Stimulated activated naive CD8-positive, alpha-beta T cell treated with anti-CD3 and anti-CD28 coated beads, Interleukin-15, Interleukin-2, amounts not matched to agents 100 U/mL and 50 U/mL, for 24 hours (primary cell): Measurements from ENCODE around the gene XBP1.
A peak's percentile ranks its signal among the peaks of the same experiment; 100 is the strongest.
"Not testable (repeated sequence)": the region's sequence is repeated elsewhere in the genome, so short reads cannot be mapped to it uniquely, and the experiment has no call there.

Experiments used
- ATAC-seq: fragments of 150-1000 bp; cut with Tn5 transposase; one replicate; pipeline ENCODE4 v1.10.0; 2021
- DNase-seq: peaks from one replicate; pipeline ENCODE4 v3.0.0; 2021

The XBP1 gene

DNA sequence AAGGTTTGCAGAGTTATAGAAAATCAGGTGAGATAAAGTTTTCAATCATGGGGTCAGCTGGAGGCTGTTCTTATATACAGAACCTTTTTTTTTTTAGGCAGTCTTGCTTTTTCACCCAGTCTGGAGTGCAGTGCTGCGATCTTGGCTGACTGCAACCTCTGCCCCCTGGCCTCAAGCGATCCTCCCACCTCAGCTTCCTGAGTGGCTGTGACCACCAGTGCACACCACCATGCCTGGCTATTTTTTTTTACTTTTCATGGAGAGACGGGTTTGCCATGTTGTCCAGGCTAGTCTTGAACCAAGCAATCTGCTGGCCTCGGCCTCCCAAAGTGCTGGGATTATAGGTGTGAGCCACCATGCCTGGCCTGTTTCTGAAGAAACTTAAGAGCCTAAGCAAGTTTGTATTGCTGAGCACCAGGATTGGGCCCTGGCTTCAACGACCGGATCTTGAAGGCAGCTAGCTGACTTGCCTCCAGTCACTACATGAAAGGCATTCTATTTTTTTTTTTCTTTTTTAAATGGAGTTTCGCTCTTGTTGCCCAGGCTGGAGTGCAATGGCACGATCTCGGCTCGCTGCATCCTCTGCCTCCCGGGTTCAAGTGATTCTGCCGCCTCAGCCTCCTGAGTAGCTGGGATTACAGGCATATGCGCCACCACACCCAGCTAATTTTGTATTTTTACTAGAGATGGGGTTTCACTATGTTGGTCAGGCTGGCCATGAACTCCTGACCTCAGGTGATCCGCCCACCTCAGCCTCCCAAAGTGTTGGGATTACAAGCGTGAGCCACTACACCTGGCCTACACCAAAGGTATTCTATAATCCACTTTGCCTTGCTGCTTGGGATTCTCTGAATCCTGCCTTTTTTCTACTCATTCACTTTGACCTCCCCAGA lies 7.6 kb downstream of the XBP1 start:
- no peak for DNase-seq
- ATAC-seq: no peak

- peak; percentile 33 for ATAC-seq
These were observed 8.4 kb downstream of the XBP1 start for GRCh38 chr22:28791841-28792490.

DNA sequence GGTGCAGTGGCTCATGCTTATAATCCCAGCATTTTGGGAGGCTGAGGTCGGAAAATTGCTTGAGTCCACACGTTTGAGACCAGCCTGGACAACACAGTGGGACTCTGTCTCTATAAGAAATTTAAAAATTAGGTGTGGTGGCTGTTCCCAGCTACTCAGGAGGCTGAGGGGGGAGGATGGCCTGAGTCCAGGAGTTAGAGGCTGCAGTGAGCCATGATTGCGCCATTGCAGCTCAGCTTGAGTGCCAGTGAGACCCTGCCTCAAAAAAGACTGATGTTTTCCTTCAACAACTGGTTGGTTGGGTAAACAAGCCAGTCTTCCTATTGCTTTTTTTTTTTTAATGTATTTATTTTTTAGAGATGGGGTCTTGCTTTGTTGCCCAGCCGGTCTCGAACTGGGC lies 9.2 kb downstream of the XBP1 start:
- DNase-seq: no peak
- no peak for ATAC-seq

More at GRCh38 chr22:28791841-28792490, 8.4 kb downstream of the XBP1 start:
- DNase-seq: no peak

GRCh38 chr22:28788601-28789000 lies 11.8 kb downstream of the XBP1 start:
- no peak for ATAC-seq

DNA sequence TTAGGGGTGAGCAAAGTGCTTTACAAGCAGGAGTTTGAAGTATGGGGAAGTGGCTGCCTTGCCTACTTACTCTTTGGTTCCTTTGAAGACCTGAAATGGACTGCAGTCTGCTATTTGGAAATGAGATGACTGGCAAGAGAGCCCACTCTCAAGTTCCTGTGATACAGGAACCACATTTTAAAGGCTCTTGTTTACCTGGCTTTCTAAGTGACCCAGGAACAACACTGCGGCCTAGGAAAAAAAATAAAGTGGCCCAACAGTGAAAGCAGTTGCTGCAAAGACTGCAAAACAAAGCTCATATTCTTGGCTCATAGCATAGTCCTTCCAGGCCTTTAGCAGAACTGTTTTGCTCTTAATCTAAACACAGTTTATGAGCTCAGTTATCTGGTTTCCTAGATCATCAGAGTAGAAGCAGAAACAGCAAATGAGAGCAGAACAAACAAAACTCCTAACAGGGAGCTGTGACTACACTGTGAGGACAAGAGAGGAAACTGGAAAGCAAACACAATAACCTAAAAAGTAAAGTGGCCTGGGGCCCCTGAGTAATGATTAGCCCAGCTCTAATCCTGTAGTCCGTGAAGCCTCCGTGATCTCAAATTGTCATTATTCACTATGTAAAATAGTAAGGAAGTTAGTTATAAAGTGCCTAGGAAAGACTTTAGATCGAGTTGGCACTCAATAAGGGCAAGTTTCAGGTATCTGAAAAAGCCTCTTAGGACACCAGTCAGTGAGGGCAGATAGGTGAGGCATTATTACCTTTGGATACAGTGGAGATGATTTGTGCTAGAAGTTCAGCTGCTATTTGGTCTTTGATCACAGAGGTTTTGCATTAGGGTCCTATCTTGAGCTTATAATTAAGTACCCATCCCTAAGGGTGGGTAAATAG lies 16.3 kb downstream of the XBP1 start:
- DNase-seq (no peak), ATAC-seq (no peak)

More at GRCh38 chr22:28788601-28789000, 11.8 kb downstream of the XBP1 start:
- no peak for DNase-seq

DNA sequence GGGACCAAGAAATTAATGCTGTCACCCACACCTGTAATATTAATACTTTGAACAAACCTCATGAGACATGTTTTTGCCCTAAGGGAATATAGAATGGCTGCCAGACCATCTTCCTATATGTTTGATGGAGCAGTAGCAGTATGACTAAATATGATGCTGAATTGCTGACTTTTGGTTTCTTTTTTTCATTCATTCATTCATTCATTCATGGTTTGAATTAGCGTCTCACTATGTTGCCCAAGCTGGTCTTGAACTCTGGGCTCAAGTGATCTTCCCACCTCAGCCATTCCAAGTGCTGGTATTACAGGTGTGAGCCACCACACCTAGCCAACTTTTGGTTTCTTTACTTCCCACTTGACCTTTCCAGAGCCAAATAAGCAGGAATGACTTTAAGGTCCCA lies 20.1 kb downstream of the XBP1 start:
- DNase-seq (no peak), ATAC-seq (no peak)

- DNase-seq (no peak), ATAC-seq (no peak)
These were observed 20.5 kb downstream of the XBP1 start for GRCh38 chr22:28779833-28780232.

GRCh38 chr22:28774378-28774777 lies 26.0 kb downstream of the XBP1 start:
- no peak for ATAC-seq
- DNase-seq: no peak

GRCh38 chr22:28773461-28773867 lies 26.9 kb downstream of the XBP1 start:
- no peak for DNase-seq

DNA sequence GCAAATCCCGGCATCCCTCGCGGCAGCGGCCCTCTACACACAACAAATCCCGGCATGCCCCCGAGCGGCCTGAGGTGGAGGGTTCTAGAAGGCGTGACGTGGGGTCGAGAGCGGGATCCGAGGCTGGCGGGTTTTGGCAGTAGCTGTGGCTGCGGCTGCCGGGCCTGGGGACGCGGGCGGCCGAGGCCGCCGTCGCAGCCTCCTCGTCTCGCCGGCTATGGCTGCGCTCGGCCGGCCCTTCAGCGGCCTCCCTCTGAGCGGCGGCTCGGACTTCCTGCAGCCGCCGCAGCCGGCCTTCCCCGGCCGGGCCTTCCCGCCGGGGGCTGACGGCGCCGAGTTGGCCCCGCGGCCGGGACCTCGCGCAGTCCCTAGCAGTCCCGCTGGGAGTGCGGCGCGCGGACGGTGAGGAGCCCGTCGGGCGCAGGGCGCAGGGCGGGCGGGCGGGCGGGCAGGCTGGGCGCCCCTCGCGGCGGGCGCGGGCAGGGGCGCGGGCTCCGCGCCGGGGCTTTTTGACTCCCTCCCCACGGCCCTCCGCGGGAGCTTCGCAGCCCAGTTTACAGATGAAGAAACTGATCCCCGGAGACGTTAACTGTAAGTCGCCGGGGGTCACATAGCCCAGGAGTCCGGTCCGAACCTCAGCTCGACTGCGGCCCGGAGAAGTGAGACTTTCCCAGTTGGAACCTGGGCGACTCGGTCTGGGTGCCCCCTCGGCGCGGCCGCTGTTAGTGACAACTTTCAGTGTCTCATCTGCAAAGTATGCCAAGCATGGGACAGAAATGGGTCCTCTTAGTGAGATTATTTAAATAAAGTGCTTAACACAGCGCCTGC lies 27.5 kb downstream of the XBP1 start, which contains the start of gene CCDC117:
CCDC117 (plus strand) TSS at position 63 of the 828 bp plus-strand sequence; CDS start at position 218, 155 bp downstream.
- peak; percentile 93 for DNase-seq
- ATAC-seq: peak; percentile 94

More at GRCh38 chr22:28773461-28773867, 26.9 kb downstream of the XBP1 start:
- ATAC-seq: peak; percentile 52

DNA sequence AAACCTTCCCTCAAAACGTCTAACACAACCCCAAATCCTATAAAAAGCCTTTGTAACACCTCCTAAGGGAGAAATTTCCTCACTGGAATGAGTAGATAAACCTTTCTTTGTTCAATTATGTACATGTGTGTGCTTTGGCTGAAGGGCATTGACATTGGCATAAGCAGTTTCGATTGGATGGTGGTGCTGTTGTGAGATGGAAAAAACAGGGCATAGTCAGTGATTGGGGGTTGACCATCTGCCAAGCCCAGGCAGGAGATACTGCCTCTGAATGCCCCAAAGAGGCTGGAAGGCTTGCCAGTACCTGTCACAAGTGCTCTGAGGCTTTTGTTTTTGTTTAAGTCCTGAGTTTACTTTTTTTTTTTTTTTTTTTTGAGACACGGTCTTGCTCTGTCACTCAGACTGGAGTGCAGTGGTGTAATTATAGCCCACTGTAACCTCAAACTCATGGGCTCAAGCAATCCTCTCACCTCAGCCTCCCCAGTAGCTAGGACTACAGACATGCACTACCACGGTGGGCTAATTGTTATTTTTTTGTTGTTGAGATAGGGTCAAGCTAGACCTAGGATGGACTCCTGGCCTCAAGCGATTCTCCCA lies 29.1 kb downstream of the XBP1 start:
- ATAC-seq: no peak

DNA sequence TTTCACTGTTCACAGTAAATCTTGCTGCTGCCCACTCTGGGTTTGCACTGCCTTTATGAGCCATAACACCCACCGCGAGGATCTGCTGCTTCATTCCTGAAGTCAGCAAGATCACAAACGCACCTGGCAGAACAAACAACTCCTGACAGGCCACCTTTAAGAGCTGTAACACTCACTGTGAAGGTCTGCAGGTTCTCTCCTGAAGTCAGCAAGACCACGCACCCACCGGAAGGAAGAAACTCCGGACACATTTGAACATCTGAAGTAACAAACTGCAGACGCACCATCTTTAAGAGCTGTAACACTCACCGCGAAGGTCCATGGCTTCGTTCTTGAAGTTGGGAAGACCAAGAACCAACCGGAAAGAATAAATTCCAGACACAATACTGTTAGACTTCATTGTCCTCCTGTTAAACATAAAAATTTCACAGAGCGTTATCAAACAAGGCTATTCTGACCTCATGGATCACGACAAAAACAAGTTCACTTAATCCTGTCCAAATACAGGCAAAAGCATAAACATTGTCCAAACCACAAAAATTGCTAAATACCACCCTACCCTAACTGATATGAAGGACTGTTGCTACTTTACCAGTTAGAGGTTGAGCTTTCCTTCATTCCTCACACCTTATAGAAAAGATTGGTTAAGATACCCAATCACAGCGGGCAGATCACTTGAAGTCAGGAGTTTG lies 30.8 kb downstream of the XBP1 start:
- ATAC-seq (no peak), DNase-seq (no peak)

More for the DNA sequence above, 29.1 kb downstream of the XBP1 start:
- DNase-seq: no peak

- ATAC-seq: no peak
- no peak for DNase-seq
These were observed 31.5 kb downstream of the XBP1 start for GRCh38 chr22:28768701-28769393.

- ATAC-seq: no peak
- DNase-seq: no peak
These were observed 33.7 kb downstream of the XBP1 start for GRCh38 chr22:28766628-28767027.

- ATAC-seq, DNase-seq: not testable (repeated sequence)
These were observed 38.4 kb downstream of the XBP1 start for GRCh38 chr22:28762000-28762399.

GRCh38 chr22:28761449-28761755 lies 39.0 kb downstream of the XBP1 start:
- ATAC-seq (no peak), DNase-seq (no peak)

- ATAC-seq (no peak), DNase-seq (no peak)
These were observed 40.4 kb downstream of the XBP1 start for GRCh38 chr22:28759861-28760560.

DNA sequence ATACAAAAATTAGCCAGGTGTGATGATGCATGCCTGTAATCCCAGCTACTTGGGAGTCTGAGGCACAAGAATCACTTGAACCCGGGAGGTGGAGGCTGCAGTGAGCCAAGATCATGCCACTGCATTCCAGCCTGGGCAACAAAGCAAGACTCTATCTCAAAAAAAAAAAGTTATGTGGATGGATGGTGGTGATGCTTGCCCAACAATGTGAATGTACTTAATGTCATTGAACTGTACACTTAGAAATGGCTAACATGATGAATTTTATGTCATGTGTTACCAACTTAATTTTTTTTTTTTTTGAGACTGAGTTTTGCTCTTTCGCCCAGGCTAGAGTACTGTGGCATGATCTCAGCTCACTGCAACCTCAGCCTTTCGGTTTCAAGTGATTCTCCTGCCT lies 45.9 kb downstream of the XBP1 start:
- not testable (repeated sequence) for DNase-seq, ATAC-seq

- ATAC-seq: no peak
- DNase-seq: no peak
These were observed 49.9 kb downstream of the XBP1 start for GRCh38 chr22:28750471-28750881.
